Lower leg skin (tissue), 3 donors: Measurements from ENCODE around the gene RFK.
"Not testable (repeated sequence)": the region's sequence is repeated elsewhere in the genome, so short reads cannot be mapped to it uniquely, and the experiment has no call there.

ENCODE experiments used
- POLR2A ChIP-seq, 2 donors: fragments of 450-650 bp; IDR thresholded peaks; one replicate each; pipeline ENCODE4 v1.6.1; 2016 to 2017; ENCODE audit warnings: antibody characterized with exemption in 2 of 2, mild to moderate bottlenecking in 1 of 2, moderate library complexity in 1 of 2
- TF ChIP-seq, protein P1 (sequence below), 3 donors: fragments of 450-650 bp; IDR thresholded peaks; one replicate each; pipeline ENCODE4 v1.5.1; 2016; ENCODE audit warnings: antibody characterized with exemption in 3 of 3, mild to moderate bottlenecking in 3 of 3, moderate library complexity in 2 of 3

- TF ChIP-seq, protein P1, sequence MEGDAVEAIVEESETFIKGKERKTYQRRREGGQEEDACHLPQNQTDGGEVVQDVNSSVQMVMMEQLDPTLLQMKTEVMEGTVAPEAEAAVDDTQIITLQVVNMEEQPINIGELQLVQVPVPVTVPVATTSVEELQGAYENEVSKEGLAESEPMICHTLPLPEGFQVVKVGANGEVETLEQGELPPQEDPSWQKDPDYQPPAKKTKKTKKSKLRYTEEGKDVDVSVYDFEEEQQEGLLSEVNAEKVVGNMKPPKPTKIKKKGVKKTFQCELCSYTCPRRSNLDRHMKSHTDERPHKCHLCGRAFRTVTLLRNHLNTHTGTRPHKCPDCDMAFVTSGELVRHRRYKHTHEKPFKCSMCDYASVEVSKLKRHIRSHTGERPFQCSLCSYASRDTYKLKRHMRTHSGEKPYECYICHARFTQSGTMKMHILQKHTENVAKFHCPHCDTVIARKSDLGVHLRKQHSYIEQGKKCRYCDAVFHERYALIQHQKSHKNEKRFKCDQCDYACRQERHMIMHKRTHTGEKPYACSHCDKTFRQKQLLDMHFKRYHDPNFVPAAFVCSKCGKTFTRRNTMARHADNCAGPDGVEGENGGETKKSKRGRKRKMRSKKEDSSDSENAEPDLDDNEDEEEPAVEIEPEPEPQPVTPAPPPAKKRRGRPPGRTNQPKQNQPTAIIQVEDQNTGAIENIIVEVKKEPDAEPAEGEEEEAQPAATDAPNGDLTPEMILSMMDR (IDR thresholded peaks at IDR 0.05): not testable (repeated sequence)
- not testable (repeated sequence) for TF ChIP-seq POLR2A (IDR thresholded peaks at IDR 0.05)
Measured at GRCh38 chr9:76362332-76363031, 31.7 kb downstream of the RFK start.
